ENCODE results near the gene RAD51B. TPM values are rescaled to one million over a fixed set of nuclear protein-coding genes. Genes with fewer than 3 reads are reported as not detected.

Gene RAD51B
- polyA plus RNA-seq, 3 donors = 3.6 to 11.6 (median 9.4) TPM

GRCh38 chr14:68246786-68247105, 427.2 kb downstream of the RAD51B start:
- peaks cover 0 to 2% (median 0%) of the 10 kb centered on the region in 7 donors for H3K9me3 Mint-ChIP-seq
- DNase-seq = no peak
- H3K4me1 Mint-ChIP-seq = peaks cover 22% of the 10 kb centered on the region
- peaks cover 16 to 21% of the 10 kb centered on the region in 2 donors for H3K4me1 ChIP-seq (ENCODE audit: control insufficient read depth in 1 of 2, insufficient read depth in 2 of 2, low read length in 2 of 2)
- no peaks in the 10 kb centered on the region for H4K20me1 ChIP-seq (ENCODE audit: insufficient read depth, low read length)
- H3K9ac ChIP-seq (ENCODE audit: insufficient read depth, low read length, poor library complexity, severe bottlenecking) = no peak overlapping the region
- no CpG with 5 or more reads among the region's 2 CpGs for WGBS (ENCODE audit: insufficient coverage)
- no peak overlapping the region for H2AFZ ChIP-seq (ENCODE audit: insufficient read depth, low read depth, low read length, poor library complexity, severe bottlenecking)
- peaks cover 0 to 1% (median 0%) of the 10 kb centered on the region in 3 donors for H3K27me3 Mint-ChIP-seq (ENCODE audit: low read depth in 3 of 3)
- H3K9me3 ChIP-seq (replicated peaks in 1 of 2; ENCODE audit: control insufficient read depth in 1 of 2, insufficient read depth in 1 of 2, low read length in 2 of 2) = no peaks in the 10 kb centered on the region
- no peaks in the 10 kb centered on the region for H3K36me3 ChIP-seq (replicated peaks in 1 of 2; ENCODE audit: control insufficient read depth in 1 of 2, insufficient read depth in 2 of 2, low read length in 2 of 2)
- no peak for TF ChIP-seq CTCF (IDR thresholded peaks at IDR 0.05)
- no peak overlapping the region for H3K4me3 ChIP-seq (replicated peaks in 1 of 3; ENCODE audit: low read depth in 2 of 3, low read length in 3 of 3)
- no peaks in the 10 kb centered on the region for H3K36me3 Mint-ChIP-seq
- no peak overlapping the region for H3K4me3 Mint-ChIP-seq
- H3K27ac ChIP-seq (ENCODE audit: low read depth in 1 of 2, low read length in 2 of 2) = no peak overlapping the region
- intact Hi-C loops (cut with micrococcal nuclease) = loop anchor here in 1 of 2 donors (5.0 kb wide), 1 partner anchor 571 kb away; no protein-coding TSS in a partner anchor
- H3K27me3 ChIP-seq (ENCODE audit: control insufficient read depth in 2 of 2, insufficient read depth in 2 of 2, low read length in 2 of 2) = no peaks in the 10 kb centered on the region
- H3K27ac Mint-ChIP-seq = no peak overlapping the region
- no peak overlapping the region for H3K4me2 ChIP-seq (replicated peaks; ENCODE audit: extremely low read depth, low read length, poor library complexity, severe bottlenecking)
- no peaks in the 10 kb centered on the region for H3K79me2 ChIP-seq (ENCODE audit: insufficient read depth, low read length)

- Histone ChIP-seq H3K27me3 (ENCODE audit: control insufficient read depth in 2 of 2, insufficient read depth in 2 of 2, low read length in 2 of 2) (no peaks in the 10 kb centered on the region), H3K27ac (ENCODE audit: low read depth in 1 of 2, low read length in 2 of 2) (no peak overlapping the region), H3K4me1 (ENCODE audit: control insufficient read depth in 1 of 2, insufficient read depth in 2 of 2, low read length in 2 of 2) (peaks cover 16 to 21% of the 10 kb centered on the region in 2 donors), H3K9me3 (replicated peaks in 1 of 2; ENCODE audit: control insufficient read depth in 1 of 2, insufficient read depth in 1 of 2, low read length in 2 of 2) (no peaks in the 10 kb centered on the region), H3K4me3 (replicated peaks in 1 of 3; ENCODE audit: low read depth in 2 of 3, low read length in 3 of 3) (peak overlapping the region in 1 of 3 experiments; percentile 23), H2AFZ (ENCODE audit: insufficient read depth, low read depth, low read length, poor library complexity, severe bottlenecking) (no peak overlapping the region), H3K79me2 (ENCODE audit: insufficient read depth, low read length) (no peaks in the 10 kb centered on the region), H3K9ac (ENCODE audit: insufficient read depth, low read length, poor library complexity, severe bottlenecking) (no peak overlapping the region), H4K20me1 (ENCODE audit: insufficient read depth, low read length) (no peaks in the 10 kb centered on the region), H3K36me3 (replicated peaks in 1 of 2; ENCODE audit: control insufficient read depth in 1 of 2, insufficient read depth in 2 of 2, low read length in 2 of 2) (no peaks in the 10 kb centered on the region), H3K4me2 (replicated peaks; ENCODE audit: extremely low read depth, low read length, poor library complexity, severe bottlenecking) (peak overlapping the region; percentile 53)
- no peak for DNase-seq
- Mint-ChIP-seq H3K27ac (peak overlapping the region in 1 of 7 donors; percentile 54), H3K9me3 (peaks cover 0 to 2% (median 0%) of the 10 kb centered on the region in 7 donors), H3K4me1 (peaks cover 22% of the 10 kb centered on the region), H3K4me3 (no peak overlapping the region), H3K27me3 (ENCODE audit: low read depth in 3 of 3) (peaks cover 0 to 1% (median 0%) of the 10 kb centered on the region in 3 donors), H3K36me3 (no peaks in the 10 kb centered on the region)
- no CpG with 5 or more reads among the region's 3 CpGs for WGBS (ENCODE audit: insufficient coverage)
- TF ChIP-seq CTCF (IDR thresholded peaks at IDR 0.05) = no peak
- intact Hi-C loops (cut with micrococcal nuclease) = loop anchor here in 1 of 2 donors (5.0 kb wide), 1 partner anchor 570 kb away; no protein-coding TSS in a partner anchor
Measured at GRCh38 chr14:68247274-68247673, 427.7 kb downstream of the RAD51B start.
